ENCODE measurements around the gene GALM.

DNA sequence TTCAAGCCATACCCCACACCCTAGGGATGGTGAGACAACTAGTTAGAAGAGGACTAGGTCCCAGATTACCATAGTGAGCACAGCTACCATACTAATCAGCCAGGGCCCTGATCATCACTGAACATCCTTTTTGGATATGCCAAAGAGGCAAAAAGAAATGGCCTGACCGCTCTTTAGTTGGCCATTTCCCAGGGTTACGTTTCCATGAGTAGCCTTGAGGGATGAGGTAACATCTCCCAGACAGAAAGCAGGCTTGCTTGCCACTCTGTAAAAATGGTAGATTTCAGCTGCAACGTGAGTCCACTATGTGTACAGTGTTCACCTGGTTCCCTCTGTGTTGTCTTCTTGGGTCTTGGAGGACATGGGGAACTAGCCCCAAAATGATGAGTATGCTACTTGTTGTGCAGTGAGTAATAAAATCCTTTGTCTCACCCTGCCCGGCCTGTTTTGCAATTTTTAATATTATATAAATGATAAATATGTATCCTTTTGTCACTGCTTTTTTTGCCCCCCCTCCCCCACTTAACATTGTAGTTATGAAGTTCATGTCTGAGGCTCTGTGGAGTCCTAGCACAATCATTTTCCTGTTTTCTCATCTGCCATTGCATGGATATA lies 8.9 kb upstream of the GALM start:
- TF ChIP-seq, protein P1, sequence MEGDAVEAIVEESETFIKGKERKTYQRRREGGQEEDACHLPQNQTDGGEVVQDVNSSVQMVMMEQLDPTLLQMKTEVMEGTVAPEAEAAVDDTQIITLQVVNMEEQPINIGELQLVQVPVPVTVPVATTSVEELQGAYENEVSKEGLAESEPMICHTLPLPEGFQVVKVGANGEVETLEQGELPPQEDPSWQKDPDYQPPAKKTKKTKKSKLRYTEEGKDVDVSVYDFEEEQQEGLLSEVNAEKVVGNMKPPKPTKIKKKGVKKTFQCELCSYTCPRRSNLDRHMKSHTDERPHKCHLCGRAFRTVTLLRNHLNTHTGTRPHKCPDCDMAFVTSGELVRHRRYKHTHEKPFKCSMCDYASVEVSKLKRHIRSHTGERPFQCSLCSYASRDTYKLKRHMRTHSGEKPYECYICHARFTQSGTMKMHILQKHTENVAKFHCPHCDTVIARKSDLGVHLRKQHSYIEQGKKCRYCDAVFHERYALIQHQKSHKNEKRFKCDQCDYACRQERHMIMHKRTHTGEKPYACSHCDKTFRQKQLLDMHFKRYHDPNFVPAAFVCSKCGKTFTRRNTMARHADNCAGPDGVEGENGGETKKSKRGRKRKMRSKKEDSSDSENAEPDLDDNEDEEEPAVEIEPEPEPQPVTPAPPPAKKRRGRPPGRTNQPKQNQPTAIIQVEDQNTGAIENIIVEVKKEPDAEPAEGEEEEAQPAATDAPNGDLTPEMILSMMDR (IDR thresholded peaks at IDR 0.05; ENCODE audit: low read depth, low read length, poor library complexity, severe bottlenecking): no peak
- no peak for TF ChIP-seq EZH2phosphoT487 (IDR thresholded peaks at IDR 0.05; ENCODE audit: borderline replicate concordance, low read length)
